Measurements from ENCODE around the gene NR5A2. TPM values are rescaled to one million over a fixed set of nuclear protein-coding genes. Genes with fewer than 3 reads are reported as not detected.

NR5A2 gene
- total RNA-seq, 1 experiment from 2014 or later: 4.7 TPM

DNA sequence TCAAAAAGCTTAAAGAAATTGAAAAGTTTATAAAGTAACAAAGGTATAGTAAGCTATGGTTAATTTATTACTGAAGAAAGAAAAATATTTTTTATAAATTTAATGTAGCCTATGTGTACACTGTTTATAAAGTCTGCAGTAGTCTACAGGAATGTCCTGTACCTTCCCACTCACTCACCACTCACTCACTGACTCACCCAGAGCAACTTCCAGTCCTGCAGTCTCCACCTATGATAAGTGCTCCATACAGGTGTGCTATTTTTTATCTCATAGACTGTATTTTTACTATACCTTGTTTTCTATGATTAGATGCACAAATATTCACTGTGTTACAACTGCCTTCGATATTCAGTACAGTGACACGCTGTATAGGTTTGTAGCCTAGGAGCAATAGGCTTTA lies 106.6 kb downstream of the NR5A2 start:
- Histone ChIP-seq H2BK15ac (ENCODE audit: low read depth, low read length) (no peak overlapping the region), H3K9me3 (ENCODE audit: control insufficient read depth, low read depth, low read length) (no peaks in the 10 kb centered on the region), H3K4me1 (ENCODE audit: insufficient read depth, low read length) (peaks cover 8% of the 10 kb centered on the region), H2BK12ac (ENCODE audit: insufficient read length, low read depth, low read length) (no peak overlapping the region), H4K5ac (ENCODE audit: insufficient read length, low read depth, low read length) (no peak overlapping the region), H3K18ac (ENCODE audit: insufficient read length, low read depth, low read length) (no peak overlapping the region), H2AFZ (ENCODE audit: low read length) (no peak overlapping the region), H3K27ac (ENCODE audit: insufficient read length, low read depth, low read length) (no peak overlapping the region), H3K14ac (ENCODE audit: insufficient read depth, low read length) (no peak overlapping the region), H3K79me1 (ENCODE audit: insufficient read depth, low read depth, low read length, poor library complexity, severe bottlenecking) (no peaks in the 10 kb centered on the region), H4K8ac (replicated peaks; ENCODE audit: insufficient read length, low read depth, low read length) (no peak overlapping the region), H3T11ph (ENCODE audit: low read length) (no peak overlapping the region), H2BK120ac (ENCODE audit: low read depth, low read length, poor library complexity, severe bottlenecking) (no peak overlapping the region), H3K56ac (ENCODE audit: insufficient read length, low read depth, low read length) (no peak overlapping the region), H3K79me2 (ENCODE audit: insufficient read depth, low read length) (no peaks in the 10 kb centered on the region), H3K4ac (ENCODE audit: low read depth, low read length) (no peak overlapping the region), H3K23ac (ENCODE audit: insufficient read length, low read depth, low read length) (no peak overlapping the region), H2BK20ac (ENCODE audit: low read depth, low read length, poor library complexity, severe bottlenecking) (no peak overlapping the region), H3K9ac (ENCODE audit: extremely low read depth, insufficient read length, low read length) (no peak overlapping the region), H2AK5ac (ENCODE audit: insufficient read length, low read length) (no peak overlapping the region), H3K4me2 (ENCODE audit: insufficient read depth, insufficient read length, low read length) (no peak overlapping the region), H4K20me1 (ENCODE audit: control insufficient read depth, insufficient read depth, insufficient read length) (no peaks in the 10 kb centered on the region), H2BK5ac (ENCODE audit: insufficient read length, low read length) (no peak overlapping the region), H3K23me2 (ENCODE audit: insufficient read length, low read depth, low read length, poor library complexity, severe bottlenecking) (no peaks in the 10 kb centered on the region), H3K27me3 (ENCODE audit: insufficient read depth, low read length) (no peaks in the 10 kb centered on the region), H4K91ac (ENCODE audit: insufficient read length, low read depth, low read length) (no peak overlapping the region)
- H3K27ac Mint-ChIP-seq: no peak overlapping the region; a peak in 1 of 7 replicates
- H3K36me3 Mint-ChIP-seq (ENCODE audit: insufficient read depth in 1 of 3, low read depth in 3 of 3): no peaks in the 10 kb centered on the region
- no peaks in the 10 kb centered on the region for H3K9me3 Mint-ChIP-seq
- no peak overlapping the region for H3K4me3 Mint-ChIP-seq
- no CpG with 5 or more reads among the region's 2 CpGs for WGBS (ENCODE audit: extremely low coverage, insufficient read length, low lambda C conversion rate)
- peaks cover 13 to 14% of the 10 kb centered on the region in 2 experiments for H3K4me1 Mint-ChIP-seq
- no peaks in the 10 kb centered on the region for H3K27me3 Mint-ChIP-seq (ENCODE audit: low read depth)
- DNase-seq: no peak
- TF ChIP-seq, protein P1, sequence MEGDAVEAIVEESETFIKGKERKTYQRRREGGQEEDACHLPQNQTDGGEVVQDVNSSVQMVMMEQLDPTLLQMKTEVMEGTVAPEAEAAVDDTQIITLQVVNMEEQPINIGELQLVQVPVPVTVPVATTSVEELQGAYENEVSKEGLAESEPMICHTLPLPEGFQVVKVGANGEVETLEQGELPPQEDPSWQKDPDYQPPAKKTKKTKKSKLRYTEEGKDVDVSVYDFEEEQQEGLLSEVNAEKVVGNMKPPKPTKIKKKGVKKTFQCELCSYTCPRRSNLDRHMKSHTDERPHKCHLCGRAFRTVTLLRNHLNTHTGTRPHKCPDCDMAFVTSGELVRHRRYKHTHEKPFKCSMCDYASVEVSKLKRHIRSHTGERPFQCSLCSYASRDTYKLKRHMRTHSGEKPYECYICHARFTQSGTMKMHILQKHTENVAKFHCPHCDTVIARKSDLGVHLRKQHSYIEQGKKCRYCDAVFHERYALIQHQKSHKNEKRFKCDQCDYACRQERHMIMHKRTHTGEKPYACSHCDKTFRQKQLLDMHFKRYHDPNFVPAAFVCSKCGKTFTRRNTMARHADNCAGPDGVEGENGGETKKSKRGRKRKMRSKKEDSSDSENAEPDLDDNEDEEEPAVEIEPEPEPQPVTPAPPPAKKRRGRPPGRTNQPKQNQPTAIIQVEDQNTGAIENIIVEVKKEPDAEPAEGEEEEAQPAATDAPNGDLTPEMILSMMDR (conservative IDR thresholded peaks at IDR 0.05): no peak

All from H9 (cell line).